Measurements from ENCODE around the gene SPATA46. TPM values are rescaled to one million over a fixed set of nuclear protein-coding genes. Genes with fewer than 3 reads are reported as not detected.

The SPATA46 gene
- total RNA-seq, 1 donor from 2014 or later: not detected

DNA sequence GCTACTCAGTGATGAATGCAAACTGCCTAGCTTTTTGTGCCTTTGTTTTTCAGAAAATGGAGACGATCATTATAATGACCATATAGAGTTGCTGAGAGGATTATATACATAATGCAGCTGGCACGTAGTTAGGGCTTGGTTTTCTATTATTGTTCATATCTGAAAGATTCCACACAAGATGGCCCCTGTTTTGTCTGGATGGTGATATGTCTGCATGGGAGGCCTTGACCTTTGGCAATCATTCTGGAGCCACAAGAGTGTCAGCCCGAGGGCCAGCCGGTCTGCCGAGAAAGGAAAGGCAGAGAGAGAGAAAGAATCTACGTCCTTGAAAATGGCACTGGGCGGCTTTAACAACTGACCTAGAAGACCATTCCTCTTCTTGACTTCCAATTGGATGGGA, 41.0 kb upstream of the SPATA46 start:
- Mint-ChIP-seq H3K27ac (ENCODE audit: unreplicated experiment) (no peak overlapping the region), H3K9me3 (peaks cover 13% of the 10 kb centered on the region), H3K36me3 (ENCODE audit: low read depth) (no peaks in the 10 kb centered on the region), H3K4me3 (no peak overlapping the region), H3K27me3 (ENCODE audit: low read depth) (no peaks in the 10 kb centered on the region), H3K4me1 (no peaks in the 10 kb centered on the region)
- TF ChIP-seq, protein P1, sequence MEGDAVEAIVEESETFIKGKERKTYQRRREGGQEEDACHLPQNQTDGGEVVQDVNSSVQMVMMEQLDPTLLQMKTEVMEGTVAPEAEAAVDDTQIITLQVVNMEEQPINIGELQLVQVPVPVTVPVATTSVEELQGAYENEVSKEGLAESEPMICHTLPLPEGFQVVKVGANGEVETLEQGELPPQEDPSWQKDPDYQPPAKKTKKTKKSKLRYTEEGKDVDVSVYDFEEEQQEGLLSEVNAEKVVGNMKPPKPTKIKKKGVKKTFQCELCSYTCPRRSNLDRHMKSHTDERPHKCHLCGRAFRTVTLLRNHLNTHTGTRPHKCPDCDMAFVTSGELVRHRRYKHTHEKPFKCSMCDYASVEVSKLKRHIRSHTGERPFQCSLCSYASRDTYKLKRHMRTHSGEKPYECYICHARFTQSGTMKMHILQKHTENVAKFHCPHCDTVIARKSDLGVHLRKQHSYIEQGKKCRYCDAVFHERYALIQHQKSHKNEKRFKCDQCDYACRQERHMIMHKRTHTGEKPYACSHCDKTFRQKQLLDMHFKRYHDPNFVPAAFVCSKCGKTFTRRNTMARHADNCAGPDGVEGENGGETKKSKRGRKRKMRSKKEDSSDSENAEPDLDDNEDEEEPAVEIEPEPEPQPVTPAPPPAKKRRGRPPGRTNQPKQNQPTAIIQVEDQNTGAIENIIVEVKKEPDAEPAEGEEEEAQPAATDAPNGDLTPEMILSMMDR (conservative IDR thresholded peaks at IDR 0.05): no peak
- DNase-seq (ENCODE audit: low read depth, low spot score): no peak

DNA sequence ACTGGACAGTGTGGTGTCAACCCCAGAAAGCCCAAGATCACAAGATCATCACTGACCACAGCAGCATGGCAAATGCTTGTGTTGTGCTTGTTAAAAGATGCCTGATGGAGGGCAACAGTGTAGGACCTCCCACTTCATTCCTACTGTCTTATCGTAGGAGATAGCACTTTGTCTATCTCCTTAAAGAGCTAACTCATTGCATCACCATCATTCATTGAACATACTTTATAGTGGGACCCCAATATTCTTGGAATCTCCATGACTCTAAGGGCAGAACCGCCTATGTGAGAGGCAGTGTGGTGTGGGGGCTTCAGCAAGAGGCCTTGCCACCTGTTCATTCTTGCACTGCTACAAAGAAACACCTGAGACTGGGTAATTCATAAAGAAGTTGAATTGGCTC, 40.3 kb upstream of the SPATA46 start:
- DNase-seq (ENCODE audit: low read depth, low spot score): no peak
- Mint-ChIP-seq H3K9me3 (peaks cover 11% of the 10 kb centered on the region), H3K36me3 (ENCODE audit: low read depth) (no peaks in the 10 kb centered on the region), H3K4me3 (no peak overlapping the region), H3K27ac (ENCODE audit: unreplicated experiment) (no peak overlapping the region), H3K27me3 (ENCODE audit: low read depth) (no peaks in the 10 kb centered on the region), H3K4me1 (no peaks in the 10 kb centered on the region)
- TF ChIP-seq, protein P1 (conservative IDR thresholded peaks at IDR 0.05): no peak

DNA sequence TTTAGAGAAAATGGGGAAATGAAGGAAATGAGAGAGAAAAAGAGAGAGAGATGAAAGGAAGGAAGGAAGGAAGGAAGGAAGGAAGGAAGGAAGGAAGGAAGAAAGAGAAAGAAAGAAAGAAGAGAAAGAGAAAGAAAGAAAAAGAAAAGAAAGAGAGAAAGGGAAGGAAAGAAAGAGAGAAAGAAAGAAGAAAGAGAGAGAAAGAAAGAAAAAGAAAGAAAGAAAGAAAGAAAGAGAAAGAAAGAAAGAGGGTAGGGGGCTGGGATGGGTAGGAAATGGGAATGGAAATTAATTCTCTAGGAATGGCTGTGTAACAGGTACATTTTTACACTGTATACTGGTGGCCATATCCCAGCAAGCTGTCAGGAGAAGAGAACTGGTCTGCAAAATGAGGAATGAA, 39.6 kb upstream of the SPATA46 start:
- TF ChIP-seq, protein P1 (conservative IDR thresholded peaks at IDR 0.05): no peak
- no peak overlapping the region for H3K4me3 Mint-ChIP-seq
- no peaks in the 10 kb centered on the region for H3K27me3 Mint-ChIP-seq (ENCODE audit: low read depth)
- H3K36me3 Mint-ChIP-seq (ENCODE audit: low read depth): no peaks in the 10 kb centered on the region
- no peaks in the 10 kb centered on the region for H3K4me1 Mint-ChIP-seq
- peaks cover 11% of the 10 kb centered on the region for H3K9me3 Mint-ChIP-seq
- no peak overlapping the region for H3K27ac Mint-ChIP-seq (ENCODE audit: unreplicated experiment)
- no peak for DNase-seq (ENCODE audit: low read depth, low spot score)

DNA sequence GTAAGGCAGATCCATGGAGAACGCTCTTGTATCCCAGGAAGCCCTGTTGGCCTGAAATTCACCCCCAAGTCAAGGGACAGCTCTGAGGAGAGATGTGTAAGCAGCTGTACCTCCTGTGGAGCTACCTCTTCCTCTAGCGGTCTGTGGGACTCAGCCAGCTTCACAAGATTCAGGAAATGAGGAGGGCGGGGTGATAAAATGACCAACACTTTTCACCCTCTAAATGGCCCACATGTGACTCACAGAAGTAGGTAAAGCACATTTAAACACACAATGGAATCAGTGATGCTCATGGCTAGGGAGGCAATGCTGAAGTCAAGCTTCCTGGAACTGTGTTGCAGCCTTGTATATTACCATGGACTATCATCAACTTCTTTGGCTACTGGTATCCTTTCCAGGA, 35.3 kb upstream of the SPATA46 start, which contains the start of gene SH2D1B:
TSS of gene SH2D1B (minus strand) at position 135 of the 400 bp plus-strand sequence. CDS start at position 15, 120 bp downstream.
- no peaks in the 10 kb centered on the region for H3K4me1 Mint-ChIP-seq
- TF ChIP-seq, protein P1 (conservative IDR thresholded peaks at IDR 0.05): no peak
- no peak within 1 kb of the TSS for H3K4me3 Mint-ChIP-seq
- peaks cover 2% of the 10 kb centered on the region for H3K9me3 Mint-ChIP-seq
- no peaks in the 10 kb centered on the region for H3K27me3 Mint-ChIP-seq (ENCODE audit: low read depth)
- H3K36me3 Mint-ChIP-seq (ENCODE audit: low read depth): no peaks in the 10 kb centered on the region
- DNase-seq (ENCODE audit: low read depth, low spot score): no peak
- no peak within 1 kb of the TSS for H3K27ac Mint-ChIP-seq (ENCODE audit: unreplicated experiment)

DNA sequence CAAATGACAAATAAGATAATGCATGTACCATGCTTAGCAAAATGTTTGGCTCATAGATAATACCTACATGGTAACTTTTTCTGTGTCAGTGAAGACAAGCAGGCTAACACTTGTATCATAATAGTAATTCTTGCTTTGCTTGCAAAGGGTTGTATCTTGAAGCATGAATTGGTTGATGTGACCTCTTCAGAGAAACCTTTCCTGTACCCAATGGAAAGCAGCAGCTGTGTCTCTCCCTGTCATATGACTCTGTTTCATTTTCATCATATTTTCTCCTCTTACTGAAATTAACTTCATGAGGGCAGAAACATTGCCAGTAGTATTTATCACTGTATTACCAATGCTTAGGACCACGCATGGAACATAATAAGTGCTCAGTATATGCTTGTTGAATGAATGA, 30.9 kb upstream of the SPATA46 start:
- Mint-ChIP-seq H3K4me1 (no peaks in the 10 kb centered on the region), H3K27me3 (ENCODE audit: low read depth) (no peaks in the 10 kb centered on the region), H3K27ac (ENCODE audit: unreplicated experiment) (no peak overlapping the region), H3K4me3 (no peak overlapping the region), H3K9me3 (no peaks in the 10 kb centered on the region), H3K36me3 (ENCODE audit: low read depth) (no peaks in the 10 kb centered on the region)
- TF ChIP-seq, protein P1 (conservative IDR thresholded peaks at IDR 0.05): no peak
- no peak for DNase-seq (ENCODE audit: low read depth, low spot score)

DNA sequence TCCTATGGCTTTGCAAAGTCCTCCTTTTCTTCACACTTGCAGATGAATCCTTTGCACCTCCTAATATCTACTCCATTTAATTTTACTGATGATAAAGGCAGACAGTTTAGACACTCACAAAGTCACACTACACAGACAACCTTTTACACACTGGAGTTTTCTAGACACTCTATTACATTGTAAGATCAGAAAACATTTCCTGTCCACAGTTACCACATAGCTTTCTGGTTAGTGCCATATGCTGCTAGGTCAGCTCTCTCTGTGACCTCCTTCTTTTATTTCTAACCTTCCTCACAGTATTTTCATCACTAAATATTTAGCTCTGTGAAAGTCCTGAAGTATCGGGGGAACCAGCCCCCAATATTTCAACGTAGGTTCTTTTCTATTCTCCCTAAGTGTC, 30.2 kb upstream of the SPATA46 start:
- Mint-ChIP-seq H3K4me3 (no peak overlapping the region), H3K27ac (ENCODE audit: unreplicated experiment) (no peak overlapping the region), H3K36me3 (ENCODE audit: low read depth) (no peaks in the 10 kb centered on the region), H3K4me1 (no peaks in the 10 kb centered on the region), H3K9me3 (no peaks in the 10 kb centered on the region), H3K27me3 (ENCODE audit: low read depth) (no peaks in the 10 kb centered on the region)
- TF ChIP-seq, protein P1 (conservative IDR thresholded peaks at IDR 0.05): no peak
- no peak for DNase-seq (ENCODE audit: low read depth, low spot score)

Data from neural crest cell (in vitro differentiated cells).